Spleen (tissue), 7 donors: ENCODE measurements around the gene ELAVL4.

ENCODE experiments used
- POLR2AphosphoS5 ChIP-seq, 3 donors: sonication (generic); formaldehyde crosslinking; IDR thresholded peaks; one replicate each; pipeline ENCODE4 v1.5.1; 2017; ENCODE audit warnings: antibody characterized with exemption in 3 of 3
- TF ChIP-seq, protein P1 (sequence below), 11 experiments: fragments of 200-600 bp in 7 of 11; fragments of 450-650 bp in 4 of 11; sonication (generic) in 4 of 11; IDR thresholded peaks in 8 of 11; conservative IDR thresholded peaks in 3 of 11; 1 replicate in 7 of 11; 2 replicates in 4 of 11; pipeline versions ENCODE4 v1.4.0 to v1.8.0; 2016 to 2021; ENCODE audit warnings: antibody characterized with exemption in 11 of 11, inconsistent platforms in 4 of 11, mild to moderate bottlenecking in 1 of 11
- donor health status: DM: no; HTN: no; CAD: no; lungs with moderate emphysema.
- donor health status: DM: no; HTN: no; CAD: no.
- donor health status: DM: no; HTN: no; CAD: no.

DNA sequence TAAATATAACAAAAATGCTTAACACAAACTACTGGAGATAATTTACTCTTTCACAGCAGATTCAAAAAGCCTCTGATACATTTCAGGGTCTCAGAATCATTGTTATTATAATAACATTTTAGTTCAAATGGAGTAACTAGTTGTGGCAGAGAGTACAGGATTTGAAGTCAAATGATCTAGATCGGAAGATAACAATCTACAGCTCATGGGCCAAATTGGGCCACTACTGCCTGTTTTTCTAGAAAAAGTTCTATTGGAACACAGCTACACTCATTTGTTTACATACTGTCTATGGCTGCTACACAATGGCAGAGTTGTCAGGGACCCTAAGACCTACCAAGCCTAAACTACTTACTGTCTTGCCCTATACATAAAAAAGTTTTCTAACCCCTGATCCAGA lies 63.6 kb downstream of the ELAVL4 start:
- TF ChIP-seq, protein P1, sequence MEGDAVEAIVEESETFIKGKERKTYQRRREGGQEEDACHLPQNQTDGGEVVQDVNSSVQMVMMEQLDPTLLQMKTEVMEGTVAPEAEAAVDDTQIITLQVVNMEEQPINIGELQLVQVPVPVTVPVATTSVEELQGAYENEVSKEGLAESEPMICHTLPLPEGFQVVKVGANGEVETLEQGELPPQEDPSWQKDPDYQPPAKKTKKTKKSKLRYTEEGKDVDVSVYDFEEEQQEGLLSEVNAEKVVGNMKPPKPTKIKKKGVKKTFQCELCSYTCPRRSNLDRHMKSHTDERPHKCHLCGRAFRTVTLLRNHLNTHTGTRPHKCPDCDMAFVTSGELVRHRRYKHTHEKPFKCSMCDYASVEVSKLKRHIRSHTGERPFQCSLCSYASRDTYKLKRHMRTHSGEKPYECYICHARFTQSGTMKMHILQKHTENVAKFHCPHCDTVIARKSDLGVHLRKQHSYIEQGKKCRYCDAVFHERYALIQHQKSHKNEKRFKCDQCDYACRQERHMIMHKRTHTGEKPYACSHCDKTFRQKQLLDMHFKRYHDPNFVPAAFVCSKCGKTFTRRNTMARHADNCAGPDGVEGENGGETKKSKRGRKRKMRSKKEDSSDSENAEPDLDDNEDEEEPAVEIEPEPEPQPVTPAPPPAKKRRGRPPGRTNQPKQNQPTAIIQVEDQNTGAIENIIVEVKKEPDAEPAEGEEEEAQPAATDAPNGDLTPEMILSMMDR (IDR thresholded peaks at IDR 0.05 in 8 of 11, conservative IDR thresholded peaks at IDR 0.05 in 3 of 11), result no peak
- no peak for TF ChIP-seq POLR2AphosphoS5 (IDR thresholded peaks at IDR 0.05)
